CMK (cell line): ENCODE measurements around the gene TET1.
"Not testable (repeated sequence)": the region's sequence is repeated elsewhere in the genome, so short reads cannot be mapped to it uniquely, and the experiment has no call there.

Experiments used
- DNase-seq: peaks from one replicate; pipeline ENCODE4 v3.0.0-alpha.2; 2010; ENCODE audit warnings: low read depth

The TET1 gene

GRCh38 chr10:68611227-68611626 is 51.1 kb downstream of the TET1 start:
- DNase-seq: no peak

DNA sequence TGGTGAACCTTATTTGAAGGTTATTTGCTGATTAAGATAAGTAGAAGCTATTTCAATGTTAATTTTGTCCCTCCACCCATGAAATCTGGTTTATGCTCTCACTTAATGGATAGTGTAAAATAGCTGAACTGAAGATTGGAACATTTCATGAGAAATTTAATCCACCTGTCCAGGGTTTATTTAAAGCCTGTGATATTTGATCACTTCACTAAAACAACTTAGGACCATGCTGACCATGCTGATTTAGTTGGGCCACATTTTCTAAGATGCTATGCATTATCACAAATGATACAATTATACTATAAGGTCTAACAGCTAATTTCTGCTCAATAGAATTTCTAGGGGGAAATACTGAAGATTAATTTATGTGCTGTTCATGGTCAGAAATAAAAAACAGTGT is 53.8 kb downstream of the TET1 start:
- not testable (repeated sequence) for DNase-seq

- not testable (repeated sequence) for DNase-seq
Measured at GRCh38 chr10:68617691-68618090, 57.6 kb downstream of the TET1 start.

DNA sequence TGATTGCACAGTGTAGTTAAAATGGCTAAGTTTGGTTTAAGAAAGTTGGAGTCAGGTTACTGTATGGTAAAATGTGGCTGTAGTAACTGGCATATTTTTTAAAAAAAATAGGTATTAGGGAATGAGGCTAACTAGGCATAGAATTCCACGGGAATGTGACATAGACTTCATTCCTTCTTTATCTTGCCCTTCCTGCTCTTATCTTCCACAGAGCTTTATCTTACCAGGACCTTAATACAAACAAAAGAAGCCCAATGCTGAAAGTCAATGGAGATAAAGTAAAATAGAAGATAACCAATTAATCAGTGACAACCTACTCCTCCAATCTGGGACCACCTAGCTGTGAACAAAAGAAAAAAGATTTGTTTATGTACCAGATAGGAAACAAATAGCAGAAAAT is 58.1 kb downstream of the TET1 start:
- DNase-seq: no peak

DNA sequence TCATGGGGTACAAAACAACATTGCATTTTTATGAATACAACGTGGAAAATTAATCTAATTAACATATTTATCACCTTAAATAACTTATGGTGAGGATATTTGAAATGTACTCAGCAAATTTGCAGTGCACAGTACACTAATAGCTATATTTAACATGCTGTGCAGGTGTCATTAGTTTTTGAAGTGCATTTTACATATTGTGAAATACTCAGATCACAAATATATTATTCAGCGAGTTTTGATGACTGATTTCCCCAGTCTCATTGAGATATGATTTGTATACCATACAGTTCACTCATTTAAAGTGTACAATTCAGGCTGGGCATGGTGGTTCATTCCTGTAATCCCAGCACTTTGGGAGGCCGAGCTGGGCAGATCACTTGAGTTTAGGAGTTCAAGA is 59.5 kb downstream of the TET1 start:
- DNase-seq: no peak

DNA sequence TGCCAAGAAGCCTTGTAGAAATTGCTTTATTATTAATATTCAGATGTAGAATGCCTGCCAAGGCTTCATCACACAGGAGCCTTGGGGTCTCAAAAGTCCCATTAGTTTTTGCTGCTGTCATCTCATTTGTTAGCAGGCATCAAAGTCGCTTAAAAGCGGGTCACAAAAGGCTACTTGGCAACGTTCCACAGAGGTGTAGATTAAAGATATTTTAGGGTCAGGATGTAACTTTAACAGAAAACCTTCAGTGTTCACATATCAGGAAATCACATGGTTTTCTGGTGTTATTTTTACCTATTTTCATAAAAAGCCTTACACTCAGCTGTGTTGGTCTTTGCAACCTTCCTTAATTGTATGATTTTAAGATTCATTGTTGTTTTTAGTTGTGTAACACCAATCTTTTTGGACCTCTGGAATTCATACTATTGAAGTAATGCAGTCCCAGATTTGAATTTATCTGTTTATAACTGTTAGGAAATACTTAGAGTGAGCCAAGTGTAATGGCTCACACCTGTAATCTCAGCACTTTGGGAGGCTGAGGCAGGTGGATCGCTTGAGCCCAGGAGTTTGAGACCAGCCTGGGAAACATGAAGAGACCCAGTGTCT is 65.3 kb downstream of the TET1 start:
- DNase-seq: no peak

DNA sequence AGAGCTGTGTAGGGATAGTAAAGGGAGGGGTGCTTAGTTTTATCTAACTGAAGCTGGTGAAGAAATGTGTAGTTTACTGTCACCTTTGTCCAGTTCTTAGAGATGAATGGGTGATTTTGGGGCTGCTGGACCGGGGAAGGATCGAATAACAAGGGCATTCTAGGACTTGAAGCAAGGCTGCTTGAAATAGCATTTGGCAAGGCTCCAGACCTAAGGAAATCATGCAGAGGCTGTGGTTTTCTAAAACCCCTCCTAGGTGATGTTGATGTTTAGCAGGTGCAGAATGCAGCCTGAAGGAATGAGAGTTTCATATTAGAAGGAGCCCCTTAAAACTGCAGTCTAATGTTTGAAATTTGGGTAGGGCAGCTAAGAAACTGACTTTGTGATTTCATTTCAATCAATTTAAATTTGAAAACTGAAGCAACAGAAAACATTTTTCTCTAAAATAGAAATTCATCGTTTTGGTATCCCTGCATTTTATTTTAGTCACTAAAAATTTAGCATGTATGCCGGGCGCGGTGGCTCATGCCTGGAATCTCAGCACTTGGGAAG is 68.5 kb downstream of the TET1 start:
- no peak for DNase-seq

- not testable (repeated sequence) for DNase-seq
Measured at GRCh38 chr10:68632271-68632560, 72.1 kb downstream of the TET1 start.

GRCh38 chr10:68633281-68633680 is 73.1 kb downstream of the TET1 start:
- DNase-seq: no peak

GRCh38 chr10:68633816-68634466 is 73.8 kb downstream of the TET1 start:
- DNase-seq: no peak

GRCh38 chr10:68636335-68636734 is 76.2 kb downstream of the TET1 start:
- DNase-seq: no peak

DNA sequence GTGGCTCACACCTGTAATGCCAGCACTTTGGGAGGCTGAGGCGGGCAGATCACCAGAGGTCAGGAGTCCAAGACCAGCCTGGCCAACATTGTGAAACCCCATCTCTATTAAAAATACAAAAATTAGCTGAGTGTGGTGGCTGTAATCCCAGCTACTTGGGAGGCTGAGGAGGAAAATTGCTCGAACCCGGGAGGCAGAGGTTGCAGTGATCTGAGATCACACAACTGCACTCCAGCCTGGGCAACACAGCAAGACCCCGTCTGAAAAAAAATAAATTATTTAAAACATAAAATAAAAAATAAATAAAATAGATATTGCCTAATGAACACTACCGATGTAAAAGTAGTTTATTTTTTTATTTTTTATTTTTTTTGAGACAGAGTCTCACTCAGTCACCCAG is 83.4 kb downstream of the TET1 start:
- not testable (repeated sequence) for DNase-seq

DNA sequence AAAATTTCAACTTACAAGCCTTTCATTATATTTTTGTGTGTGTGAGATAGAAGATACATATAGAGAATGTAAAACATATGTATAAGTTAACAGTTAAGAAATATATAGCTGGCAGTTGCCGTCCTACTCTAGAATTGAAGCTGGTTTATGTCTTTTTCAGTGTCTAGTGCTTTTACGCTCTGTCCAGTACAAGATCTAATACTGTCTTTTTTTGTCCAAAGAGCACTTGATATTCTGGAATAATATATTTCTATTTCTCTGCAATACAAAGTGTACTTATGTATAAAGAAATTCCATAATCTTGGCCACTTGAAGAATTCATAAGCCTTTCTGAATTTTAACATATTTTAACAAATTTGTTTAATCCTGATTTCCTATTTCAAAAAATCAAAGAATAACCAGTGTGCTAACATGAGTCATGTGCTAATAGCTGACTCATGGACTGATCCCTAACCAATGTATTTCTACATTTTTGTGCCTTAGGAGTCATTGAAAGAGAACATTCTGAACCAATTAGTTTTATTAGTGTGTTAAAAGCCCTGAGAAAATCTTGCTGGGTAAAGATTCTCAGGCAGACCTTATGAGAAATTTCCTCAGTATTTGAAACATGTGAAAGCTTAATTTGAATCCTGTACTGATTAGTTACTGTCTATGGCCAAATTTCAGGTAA is 87.7 kb downstream of the TET1 start:
- no peak for DNase-seq

DNA sequence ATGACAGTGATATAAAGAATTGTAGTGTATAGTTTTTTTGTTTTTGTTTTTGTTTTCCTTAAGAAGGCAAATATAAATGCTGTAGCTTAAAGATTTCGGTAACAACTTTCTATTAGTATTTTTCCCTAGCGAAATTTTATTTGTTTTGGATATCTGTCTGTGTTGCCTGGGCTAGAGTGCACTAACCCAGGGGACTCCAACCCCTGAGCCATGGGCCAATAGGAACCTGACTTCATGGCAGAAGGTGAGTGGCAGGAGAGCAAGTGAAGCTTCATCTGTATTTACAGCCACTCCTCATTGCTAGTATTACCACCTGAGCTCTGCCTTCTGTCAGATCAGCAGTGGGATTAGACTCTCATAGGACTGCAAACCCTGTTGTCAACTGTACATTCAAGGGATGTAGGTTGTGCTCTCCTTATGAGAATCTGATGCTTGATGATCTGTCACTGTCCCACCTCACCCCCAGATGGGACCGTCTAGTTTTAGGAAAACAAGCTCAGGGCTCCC is 95.5 kb downstream of the TET1 start:
- no peak for DNase-seq

GRCh38 chr10:68665841-68666240 is 105.7 kb downstream of the TET1 start:
- no peak for DNase-seq

DNA sequence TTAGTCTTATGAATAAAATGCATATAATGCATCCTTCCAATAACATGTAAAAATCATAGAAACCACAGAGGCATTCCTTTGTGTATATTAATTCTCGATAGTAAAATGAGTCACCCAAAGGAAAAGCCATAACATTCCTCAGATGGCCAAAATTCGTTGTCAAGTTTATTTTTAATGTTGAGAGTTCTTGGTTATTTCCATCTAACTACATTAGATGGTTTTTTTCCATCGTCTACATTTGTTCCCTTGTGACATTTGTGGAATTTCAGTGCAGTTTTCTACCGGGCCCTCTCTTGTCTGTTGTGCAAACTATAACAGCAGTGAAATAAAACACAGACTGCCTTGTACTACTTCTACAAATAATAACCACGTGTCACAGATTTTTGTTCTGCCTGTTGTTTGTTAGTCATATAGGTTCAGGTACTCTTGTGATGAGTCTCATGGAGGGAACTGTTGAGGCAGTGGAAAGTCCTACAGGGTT is 106.2 kb downstream of the TET1 start:
- no peak for DNase-seq

DNA sequence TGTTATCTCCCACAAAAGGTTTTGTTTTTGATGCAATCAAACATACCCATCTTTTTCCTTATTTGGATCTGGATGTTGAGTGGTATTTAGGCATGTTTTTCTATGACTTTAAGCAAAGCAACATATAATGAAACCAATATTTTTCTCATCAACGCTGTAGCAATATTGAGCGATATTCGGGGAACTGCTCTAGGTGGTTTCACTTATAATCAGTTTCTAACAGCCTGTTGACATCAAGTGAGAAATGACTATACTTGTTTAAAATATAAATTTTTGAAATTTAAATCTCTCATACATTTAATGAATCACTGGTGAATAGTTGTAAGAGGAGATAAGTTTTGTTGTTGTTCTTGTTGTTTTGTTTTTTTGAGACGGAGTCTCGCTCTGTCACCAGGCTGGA is 108.1 kb downstream of the TET1 start:
- no peak for DNase-seq

- DNase-seq: no peak
Measured at GRCh38 chr10:68668972-68669371, 108.8 kb downstream of the TET1 start.

GRCh38 chr10:68684413-68684812 is 124.3 kb downstream of the TET1 start:
- no peak for DNase-seq

GRCh38 chr10:68696018-68696417 is 135.9 kb downstream of the TET1 start:
- DNase-seq: no peak

GRCh38 chr10:68697106-68697505 is 137.0 kb downstream of the TET1 start:
- DNase-seq: no peak

- DNase-seq: no peak
Measured at GRCh38 chr10:68700197-68700596, 140.1 kb downstream of the TET1 start.

GRCh38 chr10:68705548-68705947 is 145.4 kb downstream of the TET1 start:
- DNase-seq: no peak
